ENCODE measurements around the gene GIPC1. TPM values are rescaled to one million over a fixed set of nuclear protein-coding genes. Genes with fewer than 3 reads are reported as not detected.
A peak's percentile ranks its signal among the peaks of the same experiment; 100 is the strongest.

The GIPC1 gene
- polyA plus RNA-seq, 3 donors: 4.0 to 6.2 (median 4.8) TPM

DNA sequence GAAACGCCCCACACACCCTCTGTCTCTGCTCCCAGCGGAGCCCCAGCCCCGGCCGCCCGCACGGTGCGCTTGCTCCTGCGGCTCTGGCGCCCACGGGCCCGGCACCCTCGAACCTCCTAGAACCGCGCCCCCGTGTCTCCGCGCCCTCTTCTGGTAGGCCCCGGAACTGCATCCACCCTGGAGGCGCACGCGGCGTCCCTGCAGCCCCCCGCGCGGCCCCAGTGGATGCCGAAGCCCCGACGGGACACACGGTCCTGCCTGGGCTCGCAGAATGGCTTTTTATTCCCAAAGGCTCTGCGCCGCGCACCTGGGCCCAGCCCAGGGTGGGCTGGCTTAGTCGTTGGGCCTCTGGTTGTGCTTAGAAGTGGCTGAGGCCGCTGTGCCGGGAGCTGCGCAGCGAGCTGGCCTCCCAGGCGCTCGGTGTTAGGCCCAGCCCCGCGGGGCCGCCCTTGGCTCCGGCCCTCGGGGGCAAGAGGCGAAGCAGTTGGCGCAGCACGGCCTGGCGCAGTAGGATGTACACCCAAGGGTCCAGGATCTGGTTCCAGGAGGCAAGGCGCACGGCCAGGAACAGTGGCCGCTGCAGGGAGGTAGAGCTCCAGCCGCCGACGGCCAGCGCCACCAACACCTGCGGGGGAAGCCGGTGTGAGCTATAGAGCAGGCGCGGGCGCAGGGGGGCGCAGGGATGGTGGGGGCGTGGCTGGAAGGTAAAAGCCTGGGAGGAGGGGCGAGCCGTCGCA lies 23.6 kb downstream of the GIPC1 start:
- TF ChIP-seq, protein P1, sequence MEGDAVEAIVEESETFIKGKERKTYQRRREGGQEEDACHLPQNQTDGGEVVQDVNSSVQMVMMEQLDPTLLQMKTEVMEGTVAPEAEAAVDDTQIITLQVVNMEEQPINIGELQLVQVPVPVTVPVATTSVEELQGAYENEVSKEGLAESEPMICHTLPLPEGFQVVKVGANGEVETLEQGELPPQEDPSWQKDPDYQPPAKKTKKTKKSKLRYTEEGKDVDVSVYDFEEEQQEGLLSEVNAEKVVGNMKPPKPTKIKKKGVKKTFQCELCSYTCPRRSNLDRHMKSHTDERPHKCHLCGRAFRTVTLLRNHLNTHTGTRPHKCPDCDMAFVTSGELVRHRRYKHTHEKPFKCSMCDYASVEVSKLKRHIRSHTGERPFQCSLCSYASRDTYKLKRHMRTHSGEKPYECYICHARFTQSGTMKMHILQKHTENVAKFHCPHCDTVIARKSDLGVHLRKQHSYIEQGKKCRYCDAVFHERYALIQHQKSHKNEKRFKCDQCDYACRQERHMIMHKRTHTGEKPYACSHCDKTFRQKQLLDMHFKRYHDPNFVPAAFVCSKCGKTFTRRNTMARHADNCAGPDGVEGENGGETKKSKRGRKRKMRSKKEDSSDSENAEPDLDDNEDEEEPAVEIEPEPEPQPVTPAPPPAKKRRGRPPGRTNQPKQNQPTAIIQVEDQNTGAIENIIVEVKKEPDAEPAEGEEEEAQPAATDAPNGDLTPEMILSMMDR (IDR thresholded peaks at IDR 0.05): peak; percentile 100
- Mint-ChIP-seq H3K4me1 (peaks cover 35% of the 10 kb centered on the region), H3K27me3 (ENCODE audit: low read depth in 3 of 3) (peaks cover 31 to 55% (median 34%) of the 10 kb centered on the region in 3 donors), H3K36me3 (peaks cover 40 to 50% of the 10 kb centered on the region in 2 donors), H3K27ac (no peak overlapping the region), H3K9me3 (peaks cover 0 to 12% (median 4%) of the 10 kb centered on the region in 7 donors), H3K4me3 (peak overlapping the region in 1 of 2 donors; percentile 74)
- Histone ChIP-seq H3K4me2 (replicated peaks; ENCODE audit: extremely low read depth, low read length, poor library complexity, severe bottlenecking) (peak overlapping the region; percentile 48), H4K20me1 (ENCODE audit: insufficient read depth, low read length) (peaks cover 53% of the 10 kb centered on the region), H3K4me3 (replicated peaks in 1 of 3; ENCODE audit: low read depth in 2 of 3, low read length in 3 of 3) (no peak overlapping the region), H3K9ac (ENCODE audit: insufficient read depth, low read length, poor library complexity, severe bottlenecking) (no peak overlapping the region), H3K36me3 (replicated peaks in 1 of 2; ENCODE audit: control insufficient read depth in 1 of 2, insufficient read depth in 2 of 2, low read length in 2 of 2) (peaks cover 33 to 41% of the 10 kb centered on the region in 2 donors), H3K27me3 (ENCODE audit: control insufficient read depth in 2 of 2, insufficient read depth in 2 of 2, low read length in 2 of 2) (peaks cover 18 to 38% of the 10 kb centered on the region in 2 donors), H2AFZ (ENCODE audit: insufficient read depth, low read depth, low read length, poor library complexity, severe bottlenecking) (no peak overlapping the region), H3K9me3 (replicated peaks in 1 of 2; ENCODE audit: control insufficient read depth in 1 of 2, insufficient read depth in 1 of 2, low read length in 2 of 2) (peaks cover 0 to 5% of the 10 kb centered on the region in 2 donors), H3K4me1 (ENCODE audit: control insufficient read depth in 1 of 2, insufficient read depth in 2 of 2, low read length in 2 of 2) (peaks cover 38 to 56% of the 10 kb centered on the region in 2 donors), H3K79me2 (ENCODE audit: insufficient read depth, low read length) (no peaks in the 10 kb centered on the region), H3K27ac (ENCODE audit: low read depth in 1 of 2, low read length in 2 of 2) (no peak overlapping the region)
- DNase-seq: peak; percentile 45 to 61 (median 51)
- WGBS (ENCODE audit: insufficient coverage): 2% methylated on average over 66 of the region's 66 CpGs
- intact Hi-C loops (cut with micrococcal nuclease): loop anchor here in 1 of 2 donors (2.0 to 10.0 kb wide), 2 partner anchors 40 to 278 kb away; partner anchors contain the start of gene PKN1

DNA sequence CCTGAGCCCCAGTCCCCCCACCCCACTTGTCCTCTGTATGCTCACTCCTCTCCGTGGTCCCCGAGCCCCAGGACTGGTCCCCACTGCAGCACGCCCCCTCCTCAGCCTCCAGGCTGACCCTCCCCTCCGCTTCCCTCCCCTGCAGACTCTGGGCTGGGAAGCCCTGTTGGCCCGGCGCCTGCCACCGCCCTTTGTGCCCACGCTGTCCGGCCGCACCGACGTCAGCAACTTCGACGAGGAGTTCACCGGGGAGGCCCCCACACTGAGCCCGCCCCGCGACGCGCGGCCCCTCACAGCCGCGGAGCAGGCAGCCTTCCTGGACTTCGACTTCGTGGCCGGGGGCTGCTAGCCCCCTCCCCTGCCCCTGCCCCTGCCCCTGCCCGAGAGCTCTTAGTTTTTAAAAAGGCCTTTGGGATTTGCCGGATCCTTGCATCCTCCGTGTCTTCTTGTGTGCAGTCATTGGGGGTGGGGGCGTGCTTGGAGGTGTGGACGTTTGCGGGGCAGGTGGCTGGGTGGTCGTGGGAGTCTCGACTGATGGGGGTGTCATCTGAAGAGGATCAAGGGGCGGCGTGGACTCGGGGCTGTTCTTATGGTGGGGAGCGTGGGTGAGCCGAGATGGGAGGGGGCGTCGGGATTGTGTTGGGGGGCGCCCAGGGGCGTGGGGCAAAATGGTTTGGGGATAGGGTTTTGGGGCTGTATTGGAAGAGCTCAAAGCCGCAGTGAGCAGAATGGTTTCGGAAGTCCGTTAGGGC lies 24.3 kb downstream of the GIPC1 start:
- Mint-ChIP-seq H3K36me3 (peaks cover 45 to 58% of the 10 kb centered on the region in 2 donors), H3K4me3 (peak overlapping the region in 1 of 2 donors; percentile 42), H3K27me3 (ENCODE audit: low read depth in 3 of 3) (peaks cover 29 to 49% (median 34%) of the 10 kb centered on the region in 3 donors), H3K4me1 (peaks cover 33% of the 10 kb centered on the region), H3K9me3 (peaks cover 0 to 12% (median 4%) of the 10 kb centered on the region in 7 donors), H3K27ac (no peak overlapping the region)
- Histone ChIP-seq H2AFZ (ENCODE audit: insufficient read depth, low read depth, low read length, poor library complexity, severe bottlenecking) (no peak overlapping the region), H3K4me1 (ENCODE audit: control insufficient read depth in 1 of 2, insufficient read depth in 2 of 2, low read length in 2 of 2) (peaks cover 33 to 50% of the 10 kb centered on the region in 2 donors), H3K27ac (ENCODE audit: low read depth in 1 of 2, low read length in 2 of 2) (no peak overlapping the region), H3K4me3 (replicated peaks in 1 of 3; ENCODE audit: low read depth in 2 of 3, low read length in 3 of 3) (no peak overlapping the region), H3K9me3 (replicated peaks in 1 of 2; ENCODE audit: control insufficient read depth in 1 of 2, insufficient read depth in 1 of 2, low read length in 2 of 2) (peaks cover 0 to 5% of the 10 kb centered on the region in 2 donors), H3K36me3 (replicated peaks in 1 of 2; ENCODE audit: control insufficient read depth in 1 of 2, insufficient read depth in 2 of 2, low read length in 2 of 2) (peaks cover 40 to 49% of the 10 kb centered on the region in 2 donors), H3K27me3 (ENCODE audit: control insufficient read depth in 2 of 2, insufficient read depth in 2 of 2, low read length in 2 of 2) (peaks cover 18 to 37% of the 10 kb centered on the region in 2 donors), H3K4me2 (replicated peaks; ENCODE audit: extremely low read depth, low read length, poor library complexity, severe bottlenecking) (peak overlapping the region; percentile 48), H3K9ac (ENCODE audit: insufficient read depth, low read length, poor library complexity, severe bottlenecking) (no peak overlapping the region), H3K79me2 (ENCODE audit: insufficient read depth, low read length) (no peaks in the 10 kb centered on the region), H4K20me1 (ENCODE audit: insufficient read depth, low read length) (peaks cover 56% of the 10 kb centered on the region)
- TF ChIP-seq, protein P1 (IDR thresholded peaks at IDR 0.05): no peak
- DNase-seq: no peak
- intact Hi-C loops (cut with micrococcal nuclease): loop anchor here in 1 of 2 donors (2.0 to 10.0 kb wide), 2 partner anchors 39 to 277 kb away; partner anchors contain the start of gene PKN1
- WGBS (ENCODE audit: insufficient coverage): 75% methylated on average over 41 of the region's 46 CpGs

All from CD14-positive monocyte (primary cell).